ENCODE results near the gene NOS1.

The NOS1 gene

GRCh38 chr12:117363056-117363662, 1.7 kb upstream of the NOS1 start:
- no peak for DNase-seq

- peak; percentile 64 for DNase-seq
Observed at GRCh38 chr12:117362391-117362790, 965 bp upstream of the NOS1 start.

GRCh38 chr12:117361905-117362304, 479 bp upstream of the NOS1 start:
- no peak for DNase-seq

- DNase-seq: peak; percentile 33
Observed at GRCh38 chr12:117360551-117361346, 677 bp downstream of the NOS1 start.

DNA sequence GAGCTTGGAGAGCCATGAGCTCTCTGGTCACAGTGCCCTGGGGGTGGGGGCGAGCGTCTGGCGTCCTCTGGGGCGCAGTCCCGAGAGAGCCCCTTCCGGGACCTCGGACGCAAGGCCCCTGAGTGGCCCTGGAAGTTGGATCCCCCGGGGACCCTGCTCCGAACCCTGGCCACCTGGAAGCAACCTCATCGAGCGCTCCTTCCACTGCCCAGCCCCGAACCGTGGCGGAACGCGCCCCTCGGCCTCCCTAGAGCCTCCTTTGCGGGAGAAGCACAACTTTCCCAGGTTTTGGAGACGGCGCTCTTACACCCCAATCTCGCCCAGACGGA, 1.2 kb downstream of the NOS1 start:
- no peak for DNase-seq

DNA sequence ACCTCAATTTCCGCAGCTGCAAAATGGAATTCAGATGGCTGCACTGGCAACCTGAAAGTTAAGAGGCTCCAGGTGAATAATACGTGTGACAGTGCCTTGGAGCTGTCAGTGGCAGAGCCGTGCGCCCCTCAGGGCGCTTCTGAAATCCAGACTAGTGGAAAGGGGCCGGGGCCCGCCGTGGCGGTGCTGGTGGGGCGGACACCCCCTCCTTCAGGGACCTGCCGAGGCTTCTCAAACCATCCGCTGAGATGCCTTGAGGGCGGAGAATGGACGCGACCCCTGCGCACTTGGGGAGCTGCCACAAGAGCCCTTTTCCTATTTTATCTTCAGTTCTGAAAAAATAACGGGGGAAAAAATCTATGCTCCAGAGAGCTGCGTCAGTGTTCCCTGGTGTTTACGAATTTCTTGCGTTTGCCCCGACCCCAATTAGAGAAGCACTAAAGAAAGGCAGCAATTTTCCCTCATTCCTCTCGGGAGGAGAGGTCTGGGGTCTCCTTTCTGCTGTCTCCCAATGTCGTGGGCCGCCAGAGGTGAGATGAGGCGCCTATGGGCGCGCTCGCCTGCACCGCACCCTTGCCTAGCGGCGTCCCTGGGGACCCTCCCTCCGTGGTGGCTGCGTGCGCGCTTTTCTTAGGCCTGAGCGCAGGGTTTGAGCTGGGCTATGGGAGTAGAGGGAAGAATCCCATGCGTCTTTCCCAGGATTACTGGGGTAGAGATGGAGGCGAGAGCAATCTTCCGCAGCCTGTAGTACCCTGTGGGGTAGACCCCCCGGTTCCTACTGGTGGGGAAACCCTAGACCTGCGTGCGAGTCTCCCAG, 2.2 kb downstream of the NOS1 start:
- DNase-seq: no peak

DNA sequence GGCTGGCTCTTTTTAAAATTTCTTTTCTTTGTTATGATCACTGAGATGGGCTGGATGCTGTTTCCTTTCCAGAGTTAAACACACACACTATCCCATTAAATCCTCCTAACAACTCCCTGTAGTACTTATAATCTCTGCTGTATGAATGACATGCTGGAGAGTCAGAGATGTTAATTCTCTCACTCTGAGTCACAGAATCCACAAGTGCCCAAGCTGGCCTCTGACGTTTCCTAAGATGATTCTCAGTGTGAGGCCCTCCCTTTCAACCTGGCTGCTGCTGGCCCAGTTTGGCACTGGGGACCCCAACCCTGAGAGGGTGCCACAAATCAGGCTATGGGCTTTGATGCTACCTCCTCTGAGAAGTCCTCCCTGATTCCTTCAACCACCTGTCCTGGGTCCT, 5.4 kb downstream of the NOS1 start:
- no peak for DNase-seq

GRCh38 chr12:117352883-117353282, 8.5 kb downstream of the NOS1 start:
- no peak for DNase-seq

GRCh38 chr12:117352206-117352605, 9.2 kb downstream of the NOS1 start:
- peak; percentile 82 for DNase-seq

DNA sequence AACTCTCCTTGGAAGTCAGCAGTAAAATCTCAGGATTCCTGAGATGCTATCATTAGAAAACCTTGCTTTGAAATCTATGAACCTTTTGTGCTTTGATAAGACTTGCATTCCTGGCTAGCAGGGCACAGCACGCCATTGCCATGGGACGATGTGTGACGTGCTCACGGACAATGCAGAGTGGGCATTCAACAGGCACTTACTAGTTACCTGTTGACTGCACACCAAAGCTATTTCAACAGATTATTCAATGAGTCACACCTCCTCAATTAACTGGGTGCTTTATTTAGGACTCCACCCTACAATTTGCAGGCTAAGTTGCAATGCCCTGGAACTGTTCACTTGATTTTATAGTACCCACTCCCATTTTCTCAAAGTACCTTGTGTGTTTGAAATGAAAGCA, 11.3 kb downstream of the NOS1 start:
- DNase-seq: peak; percentile 64

GRCh38 chr12:117347588-117347987, 13.8 kb downstream of the NOS1 start:
- DNase-seq: no peak

- DNase-seq: no peak
Observed at GRCh38 chr12:117344716-117345115, 16.7 kb downstream of the NOS1 start.

DNA sequence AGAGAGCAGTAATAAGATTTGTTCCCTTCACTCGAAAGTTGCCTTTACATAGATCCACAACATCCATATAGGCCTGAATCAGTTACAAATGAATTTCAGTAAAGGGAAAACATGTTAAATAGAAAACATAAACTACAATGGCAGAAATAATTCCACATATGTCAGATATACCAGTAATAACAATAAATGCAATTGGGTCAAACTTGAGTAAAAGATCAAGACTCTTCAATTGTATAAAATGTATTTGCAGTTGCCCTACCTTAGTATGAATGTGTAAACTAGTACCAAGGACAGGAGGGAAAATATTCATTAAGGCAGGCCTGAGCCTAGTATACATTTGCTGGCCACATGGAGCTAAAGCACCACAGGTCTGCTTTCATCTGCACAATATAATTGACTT, 17.6 kb downstream of the NOS1 start:
- DNase-seq: no peak

DNA sequence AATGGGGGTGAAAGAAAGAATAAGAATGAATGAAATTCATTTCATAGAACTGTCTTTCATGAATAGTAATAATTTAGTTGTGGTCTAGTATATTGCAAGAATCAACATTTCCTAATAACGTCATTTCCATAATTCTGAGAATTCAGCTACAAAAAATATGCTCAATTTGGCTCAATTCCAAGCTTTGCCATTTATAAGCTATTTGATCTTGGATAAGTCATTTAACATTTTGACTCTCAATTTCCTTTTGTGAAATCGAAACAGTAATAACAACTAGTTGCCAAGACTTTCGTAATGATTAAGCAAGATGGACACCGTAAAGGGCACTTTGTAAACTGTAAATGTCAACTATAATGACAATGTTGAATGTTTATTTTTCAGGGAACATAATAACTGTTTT, 18.1 kb downstream of the NOS1 start:
- DNase-seq: no peak

DNA sequence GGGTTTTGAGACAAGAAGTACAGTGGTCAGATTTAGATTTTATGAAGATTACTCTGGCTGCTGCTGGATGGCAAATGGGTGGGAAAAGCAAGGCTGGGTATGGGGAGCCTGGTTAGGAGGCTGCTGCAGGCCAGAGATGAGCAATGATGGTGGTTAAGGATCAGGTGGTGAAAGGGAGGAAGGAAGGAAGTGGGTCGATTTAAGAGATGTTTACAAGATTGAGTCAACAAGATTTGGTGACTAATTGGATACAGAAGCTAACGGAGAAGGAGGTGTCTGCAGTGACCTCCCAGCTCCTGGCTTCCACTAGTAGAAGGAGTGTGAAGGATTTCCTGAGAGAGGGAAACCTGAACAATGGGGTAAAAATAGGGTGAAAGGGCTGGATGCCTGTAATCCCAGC, 18.7 kb downstream of the NOS1 start:
- DNase-seq: no peak

GRCh38 chr12:117342247-117342646, 19.2 kb downstream of the NOS1 start:
- no peak for DNase-seq

GRCh38 chr12:117339104-117339503, 22.3 kb downstream of the NOS1 start:
- DNase-seq: no peak

- DNase-seq: no peak
Observed at GRCh38 chr12:117334855-117335587, 26.4 kb downstream of the NOS1 start.

GRCh38 chr12:117334051-117334450, 27.4 kb downstream of the NOS1 start:
- no peak for DNase-seq

- DNase-seq: no peak
Observed at GRCh38 chr12:117333331-117333881, 28.0 kb downstream of the NOS1 start.

DNA sequence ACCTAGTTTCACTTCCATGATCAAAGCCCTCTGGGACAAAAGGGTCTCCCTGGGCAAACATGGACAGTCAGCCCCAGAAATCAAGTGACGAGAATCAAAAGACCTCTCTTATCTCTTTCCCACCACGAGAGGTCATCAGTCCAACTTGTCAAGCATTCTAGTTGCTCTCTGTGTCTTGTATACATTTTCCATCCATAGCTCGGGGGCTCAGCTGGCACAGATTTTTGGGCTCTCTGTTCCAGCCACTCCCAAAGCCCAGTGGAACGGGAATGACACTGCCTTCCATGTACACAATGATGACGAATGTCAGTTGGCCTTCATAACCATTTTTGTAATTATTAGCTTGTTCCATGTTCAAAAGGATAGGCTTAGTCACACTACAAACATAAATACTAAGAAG, 29.7 kb downstream of the NOS1 start:
- no peak for DNase-seq

DNA sequence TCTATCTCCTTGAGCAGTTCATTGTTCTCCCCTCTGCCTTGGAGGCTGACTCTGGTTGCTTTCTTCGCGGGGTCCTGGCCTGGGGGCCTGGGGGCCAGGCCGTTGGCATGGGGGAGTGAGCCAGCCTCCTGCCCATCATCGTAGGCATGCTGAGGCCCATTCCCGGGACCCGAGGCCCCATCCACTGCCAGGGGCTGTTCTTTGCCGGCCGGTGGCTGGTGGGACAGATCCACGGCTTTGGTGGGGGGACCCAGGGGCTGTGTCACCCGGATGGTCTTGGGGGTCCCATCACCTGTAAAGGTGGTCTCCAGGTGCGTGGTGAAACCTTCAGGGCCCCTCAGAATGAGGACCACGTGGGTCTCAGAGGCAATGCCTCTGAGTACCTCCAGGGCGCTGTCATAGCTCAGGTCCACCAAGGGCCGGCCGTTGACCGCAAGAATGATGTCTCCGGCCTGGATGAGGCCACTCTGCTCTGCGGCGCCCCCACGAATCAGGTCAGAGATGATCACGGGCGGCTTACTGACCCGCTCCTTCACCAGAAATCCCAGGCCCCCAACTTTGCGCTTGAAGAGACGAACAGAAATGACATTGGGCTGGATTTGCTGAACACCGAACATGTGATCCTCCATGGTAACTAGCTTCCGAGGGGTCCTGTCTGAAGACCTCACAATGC, 30.8 kb downstream of the NOS1 start:
- DNase-seq: no peak
